G401.6 (cell line): ENCODE measurements around the gene RNF7.
"Not testable (repeated sequence)": the region's sequence is repeated elsewhere in the genome, so short reads cannot be mapped to it uniquely, and the experiment has no call there.

ENCODE experiments used
- FAIRE-seq: peaks from 2 replicates; lab custom pipeline; 2012; peaks lifted over from hg19 to GRCh38; lab: Jason Lieb, UNC

The RNF7 gene

GRCh38 chr3:141782386-141782932, 44.4 kb downstream of the RNF7 start:
- no peak for FAIRE-seq

GRCh38 chr3:141783632-141784031, 45.5 kb downstream of the RNF7 start:
- FAIRE-seq: no peak

- FAIRE-seq: no peak
These were observed 46.0 kb downstream of the RNF7 start for GRCh38 chr3:141784096-141784495.

- FAIRE-seq: no peak
These were observed 46.4 kb downstream of the RNF7 start for GRCh38 chr3:141784531-141784930.

GRCh38 chr3:141788149-141788548, 50.1 kb downstream of the RNF7 start:
- FAIRE-seq: no peak

GRCh38 chr3:141788750-141789149, 50.7 kb downstream of the RNF7 start:
- FAIRE-seq: not testable (repeated sequence)

GRCh38 chr3:141789281-141789680, 51.2 kb downstream of the RNF7 start:
- no peak for FAIRE-seq

GRCh38 chr3:141790171-141790570, 52.1 kb downstream of the RNF7 start:
- FAIRE-seq: no peak

GRCh38 chr3:141792495-141792894, 54.4 kb downstream of the RNF7 start:
- FAIRE-seq: no peak

- no peak for FAIRE-seq
These were observed 55.6 kb downstream of the RNF7 start for GRCh38 chr3:141793476-141794260.

- FAIRE-seq: no peak
These were observed 57.2 kb downstream of the RNF7 start for GRCh38 chr3:141795276-141795675.

- FAIRE-seq: no peak
These were observed 57.6 kb downstream of the RNF7 start for GRCh38 chr3:141795741-141796080.

- FAIRE-seq: no peak
These were observed 58.2 kb downstream of the RNF7 start for GRCh38 chr3:141796081-141796888.
